IPS-18c (cell line): ENCODE results near the gene MRPL28.
"Not testable (repeated sequence)": the region's sequence is repeated elsewhere in the genome, so short reads cannot be mapped to it uniquely, and the experiment has no call there.

ENCODE experiments used
- H3K4me3 ChIP-seq: 2 replicates; pipeline ENCODE4 v1.7.0; 2013; ENCODE audit warnings: low read depth, mild to moderate bottlenecking, low read length, moderate library complexity; ENCODE audit not compliant: insufficient read depth
- H3K9me3 ChIP-seq: one replicate; pipeline ENCODE4 v1.6.1; 2013; ENCODE audit warnings: mild to moderate bottlenecking, low read length, moderate library complexity; ENCODE audit not compliant: control insufficient read depth, insufficient read depth

MRPL28 gene

DNA sequence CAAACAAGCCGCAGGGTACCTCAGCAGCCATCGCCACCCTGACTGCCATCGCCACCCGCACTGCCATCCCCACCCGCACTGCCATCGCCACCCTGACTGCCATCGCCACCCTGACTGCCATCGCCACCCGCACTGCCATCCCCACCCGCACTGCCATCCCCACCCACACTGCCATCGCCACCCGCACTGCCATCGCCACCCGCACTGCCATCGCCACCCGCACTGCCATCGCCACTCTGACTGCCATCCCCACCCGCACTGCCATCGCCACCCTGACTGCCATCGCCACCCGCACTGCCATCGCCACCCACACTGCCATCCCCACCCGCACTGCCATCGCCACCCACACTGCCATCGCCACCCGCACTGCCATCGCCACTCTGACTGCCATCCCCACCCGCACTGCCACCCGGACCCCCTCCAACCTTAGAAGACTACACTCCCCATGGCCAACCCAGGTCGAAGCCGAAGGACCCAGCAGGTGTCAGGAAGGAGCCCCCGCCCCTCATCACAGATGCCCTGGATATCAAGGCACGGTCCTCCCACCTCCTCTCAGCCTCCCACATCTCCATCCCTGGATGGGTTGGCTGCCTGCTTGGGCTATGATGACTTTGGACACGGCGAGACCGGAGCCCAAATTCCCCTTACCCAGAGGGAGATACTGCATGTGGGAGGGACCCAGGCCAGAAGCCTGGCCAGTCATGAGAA is 7.9 kb upstream of the MRPL28 start:
- not testable (repeated sequence) for H3K4me3 ChIP-seq, H3K9me3 ChIP-seq

DNA sequence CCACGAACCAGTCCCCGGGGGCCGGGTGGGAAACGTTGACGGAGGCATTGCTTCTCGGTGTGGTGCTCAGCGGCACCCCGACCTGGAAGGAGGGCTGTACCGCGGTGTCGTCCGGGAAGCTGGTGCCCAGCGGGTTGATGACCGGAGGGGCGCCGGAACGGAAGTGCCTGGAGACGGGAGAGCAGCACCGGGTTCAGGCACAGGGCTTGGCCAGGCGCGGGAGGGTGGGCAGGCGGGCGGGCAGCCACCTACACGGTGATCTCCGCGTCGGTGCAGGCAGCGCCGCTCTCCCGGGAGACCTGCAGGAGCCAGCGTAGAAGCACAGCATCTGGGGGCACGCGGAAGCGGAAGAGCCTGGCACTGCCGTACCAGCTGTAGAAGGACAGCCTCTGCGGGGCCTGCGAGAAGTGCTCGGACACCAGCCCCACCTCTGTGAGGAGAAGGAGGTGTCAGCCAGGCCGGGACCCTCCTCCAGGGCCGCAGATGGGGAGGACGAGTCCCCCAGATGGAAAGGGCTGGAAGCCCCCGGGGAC is 7.1 kb upstream of the MRPL28 start:
- Histone ChIP-seq H3K9me3 (no peaks in the 10 kb centered on the region), H3K4me3 (no peak overlapping the region)

DNA sequence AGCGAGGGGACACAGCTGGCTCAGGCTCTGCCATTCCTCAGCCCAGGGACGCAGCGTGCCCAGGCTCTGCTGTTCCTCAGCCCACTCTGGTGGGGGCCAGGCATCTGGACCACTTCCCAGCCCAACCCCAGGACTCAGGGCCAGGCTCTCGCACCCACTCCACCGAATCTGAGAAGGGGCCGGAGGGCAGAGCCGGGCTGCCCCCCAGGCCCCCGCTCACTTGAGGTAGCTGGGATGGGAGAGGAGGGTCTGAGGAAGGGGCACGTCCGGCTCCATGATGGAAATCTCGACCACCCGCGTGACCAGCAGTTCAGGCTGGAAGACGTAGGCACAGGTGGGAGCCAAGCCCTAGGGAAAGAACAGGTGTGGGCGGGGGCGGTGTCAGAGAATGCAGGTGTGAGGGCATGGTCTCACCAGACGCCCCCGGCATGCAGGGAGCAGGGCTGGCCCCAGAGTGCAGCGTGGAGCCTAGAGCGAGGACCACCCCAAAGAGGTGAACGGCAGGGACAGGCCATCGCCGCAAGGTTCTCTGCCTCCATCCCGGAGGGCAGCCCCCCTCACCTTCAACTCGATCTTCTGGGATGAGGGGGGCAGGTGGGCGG is 6.6 kb upstream of the MRPL28 start:
- no peak overlapping the region for H3K4me3 ChIP-seq
- no peaks in the 10 kb centered on the region for H3K9me3 ChIP-seq

DNA sequence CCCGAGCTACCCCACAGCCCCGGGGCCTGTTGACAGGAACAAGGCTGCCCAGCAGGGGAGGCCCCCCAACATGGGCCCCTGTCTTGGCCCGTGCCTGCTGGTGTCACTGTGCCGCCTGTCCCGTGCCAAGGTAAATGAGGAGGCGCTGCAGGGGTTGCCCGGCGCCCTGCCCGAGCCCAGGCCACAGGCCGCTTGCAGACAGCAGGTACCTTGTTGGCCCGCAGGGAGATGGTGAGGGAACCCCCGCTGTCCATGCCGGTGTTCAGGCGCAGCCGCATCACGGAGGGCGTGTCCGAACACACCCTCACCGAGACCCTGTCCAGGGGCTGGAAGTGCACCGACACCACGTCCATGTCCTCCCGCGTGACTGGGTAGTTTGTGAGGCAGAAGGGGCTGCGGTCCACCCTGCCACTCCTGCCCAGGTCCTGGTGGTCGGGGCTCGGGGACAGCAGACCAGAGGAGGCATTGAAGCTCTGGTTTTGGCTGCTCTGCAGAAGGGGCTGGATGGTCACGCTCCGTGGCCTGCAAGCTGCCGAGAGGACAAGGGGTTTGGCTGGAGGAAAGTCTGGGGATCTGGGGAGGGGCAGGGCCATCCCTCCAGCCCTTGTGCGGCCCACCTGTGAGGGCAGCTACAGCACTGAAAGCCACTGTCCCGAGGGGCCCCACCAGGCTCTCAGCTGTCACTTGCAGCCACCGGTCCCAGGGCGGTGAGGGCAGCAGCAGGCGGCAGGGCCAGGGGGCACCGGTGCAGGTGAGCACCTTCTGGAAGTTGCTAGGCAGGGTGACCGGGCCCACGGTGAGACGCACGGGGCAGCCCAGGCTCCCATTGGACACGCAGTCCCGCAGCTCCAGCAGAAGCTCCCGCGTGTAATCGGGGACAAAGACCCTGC is 5.8 kb upstream of the MRPL28 start:
- Histone ChIP-seq H3K4me3 (no peak overlapping the region), H3K9me3 (no peaks in the 10 kb centered on the region)

DNA sequence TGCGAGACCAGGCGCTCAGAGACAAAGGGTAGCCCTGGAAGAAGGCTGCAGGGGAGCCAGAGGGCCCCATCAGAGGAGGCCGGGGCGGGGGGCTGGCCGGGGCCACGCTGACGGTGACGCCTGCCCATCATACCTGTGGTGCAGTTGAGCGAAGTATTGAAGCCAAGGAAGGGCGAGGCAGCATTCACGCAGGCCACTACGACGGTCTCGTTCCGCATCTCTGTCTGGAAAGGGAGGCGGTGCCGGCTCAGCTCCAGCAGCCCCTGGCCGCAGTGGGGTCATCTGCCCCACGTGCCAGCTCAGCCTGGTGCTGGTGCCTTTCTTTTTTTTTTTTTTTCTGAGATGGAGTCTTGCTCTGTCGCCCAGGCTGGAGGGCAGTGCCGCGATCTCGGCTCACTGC is 4.9 kb upstream of the MRPL28 start:
- Histone ChIP-seq H3K4me3 (no peak overlapping the region), H3K9me3 (no peaks in the 10 kb centered on the region)

DNA sequence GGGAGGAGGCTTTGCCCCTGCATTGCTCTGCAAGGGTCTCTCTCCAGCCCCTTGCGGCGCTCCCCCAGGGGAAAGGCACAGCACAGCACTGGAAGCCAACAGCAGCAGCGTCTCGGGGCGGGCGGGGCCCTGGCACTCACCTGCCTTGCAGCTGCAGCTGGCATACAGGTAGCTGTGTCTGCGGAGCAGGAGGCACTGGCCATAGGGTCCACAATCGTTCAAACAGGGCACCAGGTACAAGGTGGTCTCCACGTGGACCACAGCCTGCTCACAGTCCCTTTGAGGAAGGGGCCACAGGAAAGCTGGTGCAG is 4.2 kb upstream of the MRPL28 start:
- H3K9me3 ChIP-seq, result no peaks in the 10 kb centered on the region
- no peak overlapping the region for H3K4me3 ChIP-seq

DNA sequence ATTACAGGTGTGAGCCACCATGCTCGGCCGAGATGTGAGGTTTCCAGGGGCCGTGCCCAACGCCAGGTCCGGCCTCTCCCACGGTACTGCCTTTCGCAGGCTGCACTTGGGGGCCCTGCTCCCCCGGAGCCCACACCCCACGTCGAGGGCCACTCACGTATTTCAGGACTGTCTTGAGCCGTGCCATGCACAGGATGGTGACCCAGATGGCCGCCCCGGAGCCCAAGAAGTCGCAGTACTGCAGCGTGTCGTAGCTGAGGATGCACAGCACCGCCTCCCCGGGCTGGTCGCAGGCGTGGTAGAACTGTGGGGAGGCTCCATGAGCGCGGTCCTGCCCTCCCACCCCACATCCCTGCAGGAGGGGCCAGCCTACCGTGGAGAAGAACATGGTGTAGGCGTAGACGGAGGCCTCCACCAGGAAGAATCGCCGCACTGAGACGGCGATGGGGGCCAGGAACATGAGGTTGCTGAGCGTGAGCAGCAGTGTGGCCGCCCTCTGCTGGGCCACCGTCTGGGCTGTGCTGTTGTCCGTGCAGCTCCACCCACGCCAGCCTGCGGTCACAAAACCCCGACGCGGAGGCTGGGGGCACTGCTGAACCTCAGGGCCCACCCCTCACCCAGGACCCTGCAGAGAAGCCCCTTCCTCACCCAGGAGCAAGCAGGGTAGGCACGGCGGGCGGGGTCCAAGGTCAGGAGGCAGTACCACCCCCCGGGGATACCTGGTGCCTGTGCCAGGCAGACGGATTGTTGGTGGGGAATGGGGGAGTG is 3.7 kb upstream of the MRPL28 start:
- no peak overlapping the region for H3K4me3 ChIP-seq
- no peaks in the 10 kb centered on the region for H3K9me3 ChIP-seq

DNA sequence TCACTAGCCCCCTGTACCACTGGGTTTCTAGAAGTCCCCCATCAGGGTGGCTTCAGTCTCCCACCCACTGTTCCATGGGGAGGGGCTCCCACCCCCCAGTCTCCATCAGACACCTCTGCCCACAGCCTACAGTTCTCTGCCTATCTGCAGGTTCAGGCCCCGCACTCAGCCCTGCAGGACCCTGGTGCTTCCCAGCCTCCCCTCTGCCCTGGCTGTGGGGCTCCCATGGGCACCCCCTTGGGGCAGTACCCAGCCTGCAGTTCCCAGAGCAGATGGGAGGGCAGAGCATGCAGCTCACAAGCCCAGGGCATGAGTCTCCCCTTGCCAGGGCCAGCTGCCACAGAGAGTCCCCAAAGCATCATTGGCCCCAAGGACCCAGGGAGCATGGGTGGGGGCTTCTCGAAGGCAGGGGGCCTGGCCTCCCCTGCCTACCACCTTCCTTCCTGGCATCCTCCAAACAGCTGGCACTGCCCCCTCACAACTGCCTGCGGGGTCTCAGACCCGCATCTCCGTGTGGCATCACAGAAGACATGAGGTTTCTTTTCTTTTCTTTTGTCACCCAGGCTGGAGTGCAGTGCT is 2.8 kb upstream of the MRPL28 start:
- Histone ChIP-seq H3K4me3 (no peak overlapping the region), H3K9me3 (no peaks in the 10 kb centered on the region)

DNA sequence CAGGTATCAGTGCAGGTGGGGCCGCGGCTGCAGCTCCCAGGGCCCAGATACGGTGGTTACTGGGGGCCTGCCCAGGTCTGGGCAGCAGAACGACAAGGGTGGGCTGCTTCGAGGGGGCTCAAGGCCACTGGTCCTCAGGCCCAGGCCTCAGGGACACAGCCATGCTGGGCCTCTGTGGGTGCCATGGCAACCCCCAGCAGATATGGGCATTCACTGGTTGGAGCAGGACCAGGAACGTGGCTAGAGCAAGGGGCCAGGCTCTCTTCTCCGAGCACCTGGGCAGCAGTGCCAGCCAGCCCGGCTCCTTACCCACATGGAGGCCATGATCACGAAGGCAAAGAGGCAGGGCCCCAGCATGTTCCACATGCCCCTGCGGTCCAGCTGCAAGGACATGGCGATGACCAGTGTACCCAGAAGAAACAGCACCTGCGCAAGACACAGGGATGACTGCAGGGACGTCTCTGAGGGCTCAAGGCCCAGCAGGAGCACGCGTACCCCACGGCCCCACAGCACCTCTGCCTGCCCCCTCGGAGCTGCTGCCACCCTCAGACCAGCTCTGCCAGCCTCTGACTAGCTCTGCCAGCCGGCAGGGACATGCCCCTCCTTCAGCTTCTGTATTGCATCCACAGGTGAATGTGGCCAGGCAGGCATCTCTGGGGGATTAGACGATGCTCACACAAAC is 2.1 kb upstream of the MRPL28 start:
- Histone ChIP-seq H3K9me3 (no peaks in the 10 kb centered on the region), H3K4me3 (no peak overlapping the region)

DNA sequence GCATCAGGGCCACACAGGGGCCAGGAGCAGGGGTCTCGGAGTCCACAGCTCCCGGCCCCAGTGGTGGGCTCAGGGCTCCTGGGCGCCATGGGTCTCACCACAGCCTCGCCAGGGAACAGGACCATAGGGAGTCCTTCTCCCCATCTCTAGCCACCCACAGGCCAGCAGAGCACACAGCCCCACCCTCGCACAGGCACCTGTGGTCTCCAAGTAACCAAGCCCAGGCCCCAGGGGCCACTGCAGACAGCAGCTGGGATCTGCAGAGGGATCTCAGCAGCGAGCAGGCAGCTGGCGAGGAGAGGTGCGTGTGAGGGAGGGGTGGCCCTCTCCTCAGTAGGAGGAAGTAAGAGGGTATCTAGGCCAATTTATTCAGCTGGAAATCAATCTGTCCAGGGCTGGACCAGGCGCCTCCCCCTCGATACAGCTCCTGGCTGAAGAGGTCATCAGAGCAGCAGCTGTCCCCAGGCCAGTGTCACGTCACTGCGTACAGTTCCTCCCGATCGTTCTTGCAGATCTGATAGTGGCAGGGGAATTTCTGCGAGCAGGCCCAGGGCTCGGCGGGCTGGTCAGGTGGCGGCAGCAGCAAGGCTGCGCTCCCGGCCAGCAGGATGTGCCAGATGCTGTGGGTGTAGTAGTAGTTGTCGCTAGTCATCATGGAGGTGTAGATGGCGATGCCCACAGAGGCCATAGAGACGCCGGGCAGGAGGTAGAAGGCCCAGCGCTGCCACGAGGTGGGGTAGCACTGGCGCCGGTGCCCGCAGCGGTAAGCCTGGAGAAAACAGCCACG is 1.4 kb upstream of the MRPL28 start:
- H3K4me3 ChIP-seq, result no peak overlapping the region
- H3K9me3 ChIP-seq, result no peaks in the 10 kb centered on the region

DNA sequence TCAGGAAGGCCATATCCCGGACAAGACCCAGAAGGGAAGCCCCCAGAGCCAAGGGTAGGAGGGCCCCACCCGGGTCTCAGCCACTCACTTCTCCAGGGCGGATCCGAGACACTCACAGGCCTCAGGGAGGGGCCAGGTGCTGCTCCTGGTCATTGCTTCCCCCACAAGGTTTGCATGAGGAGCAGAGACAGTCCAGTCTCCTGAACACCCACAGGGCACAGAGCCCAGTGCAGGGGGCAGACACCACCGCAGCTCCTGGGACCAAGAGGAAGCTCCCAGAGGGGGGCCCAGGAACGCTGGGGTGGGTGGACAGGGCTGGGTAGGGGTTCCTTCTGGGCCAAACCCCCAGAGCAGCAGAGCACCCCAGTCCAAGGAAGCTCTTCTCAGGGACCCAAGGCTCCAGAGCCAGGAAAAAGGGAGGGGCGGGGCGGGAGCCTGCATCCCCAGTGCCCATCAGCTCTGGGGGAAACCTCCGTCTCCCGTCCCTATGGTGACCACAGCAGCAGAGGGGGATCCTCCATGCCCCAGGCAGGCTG is 709 bp upstream of the MRPL28 start:
- Histone ChIP-seq H3K9me3 (no peaks in the 10 kb centered on the region), H3K4me3 (no peak overlapping the region)

DNA sequence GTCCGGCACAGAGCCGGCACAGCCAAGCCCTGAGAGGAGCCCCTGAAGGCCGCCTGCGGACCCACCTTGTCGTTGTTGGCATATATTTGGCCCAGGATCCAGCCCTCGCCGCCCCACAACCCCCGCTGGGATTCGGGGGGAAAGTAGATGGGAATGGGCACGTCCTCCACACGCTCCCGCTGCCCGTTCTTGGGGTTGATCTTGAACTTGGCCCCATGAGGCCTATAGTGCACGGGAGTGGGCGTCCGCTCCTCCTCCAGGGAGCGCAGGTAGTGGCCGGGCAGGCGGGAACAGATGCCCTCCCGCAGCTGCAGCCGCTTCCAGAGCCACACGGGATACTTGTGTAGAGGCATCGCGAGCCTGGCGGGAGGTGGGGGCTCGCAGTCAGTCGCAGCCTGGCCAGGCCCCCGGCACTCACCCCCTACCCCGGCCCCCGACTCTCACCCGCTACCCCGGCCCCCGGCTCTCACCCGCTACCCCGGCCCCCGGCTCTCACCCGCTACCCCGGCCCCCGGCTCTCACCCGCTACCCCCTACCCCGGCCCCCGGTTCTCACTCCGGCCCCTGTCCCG is 387 bp downstream of the MRPL28 start:
- peak overlapping the region; percentile 55 for H3K4me3 ChIP-seq
- H3K9me3 ChIP-seq, result no peaks in the 10 kb centered on the region

DNA sequence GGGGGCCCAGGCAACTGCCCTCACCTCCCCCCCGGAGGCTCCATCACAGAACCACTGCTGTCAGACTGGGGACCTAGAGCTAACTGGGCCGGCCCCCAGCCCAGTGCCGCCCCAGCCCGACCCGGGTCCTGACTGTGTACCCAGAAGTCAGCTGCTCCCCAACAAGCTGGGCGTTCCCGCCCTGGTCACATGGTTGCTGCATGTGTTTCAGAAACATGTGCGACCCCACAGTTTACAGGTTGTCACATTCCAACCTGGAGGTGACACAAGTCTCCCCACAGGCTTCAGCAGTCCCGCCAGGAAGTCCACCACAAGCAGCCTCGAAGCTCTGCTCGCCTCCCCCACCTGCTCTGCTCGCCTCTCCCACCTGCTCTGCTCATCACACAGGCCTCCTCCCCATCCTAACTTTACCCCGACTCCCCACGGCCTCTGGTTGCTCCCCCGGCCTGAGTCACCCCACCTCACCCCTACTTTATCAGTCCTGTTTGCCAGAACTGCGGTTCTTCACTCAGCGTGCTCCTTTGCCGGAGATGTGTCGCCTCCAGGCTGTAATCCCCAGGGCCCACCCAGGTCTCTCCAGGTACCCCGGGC is 968 bp downstream of the MRPL28 start:
- peak overlapping the region; percentile 55 for H3K4me3 ChIP-seq
- no peaks in the 10 kb centered on the region for H3K9me3 ChIP-seq

DNA sequence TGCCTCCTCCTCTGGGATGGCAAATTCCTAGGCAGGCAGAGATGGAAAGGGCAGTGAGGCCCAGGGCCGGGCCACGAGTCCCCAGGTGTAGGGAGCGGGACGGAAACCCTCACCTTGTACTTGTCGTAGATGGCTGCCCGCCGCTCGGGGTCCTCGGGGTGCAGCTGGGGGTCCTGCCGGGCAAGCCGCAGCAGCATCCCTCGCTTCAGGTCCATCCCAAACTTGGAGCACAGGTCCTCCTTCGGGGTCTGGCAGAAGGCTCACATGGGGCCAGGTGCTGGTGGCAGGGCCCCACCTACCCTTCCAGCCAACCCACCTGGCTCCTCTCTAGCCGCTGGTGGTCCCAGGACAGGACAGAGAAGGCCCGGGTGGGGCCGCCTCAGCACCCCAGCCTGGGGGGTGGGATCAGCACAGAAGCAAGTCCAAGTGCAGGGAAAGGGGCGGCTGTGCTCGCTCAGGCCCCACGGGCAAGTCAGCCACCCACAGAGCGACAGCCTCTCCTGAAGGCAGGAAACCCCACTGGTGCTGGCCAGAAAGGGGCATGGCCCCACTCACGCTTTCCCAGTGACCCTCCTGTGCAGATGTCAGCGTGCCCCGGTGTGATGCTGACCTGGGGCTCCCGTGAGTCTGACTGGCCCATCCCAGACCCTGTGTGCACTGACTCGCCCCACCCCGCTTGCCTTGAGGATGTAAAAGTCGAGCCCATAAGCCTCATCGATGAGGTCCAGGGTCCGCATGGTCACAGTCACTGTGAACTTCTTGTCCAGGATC is 1.8 kb downstream of the MRPL28 start:
- Histone ChIP-seq H3K4me3 (no peak overlapping the region), H3K9me3 (no peaks in the 10 kb centered on the region)
